H1 (cell line): ENCODE results near the gene NEO1. TPM values are rescaled to one million over a fixed set of nuclear protein-coding genes. Genes with fewer than 3 reads are reported as not detected.

Experiments
- CTCF ChIA-PET: fragments of 300-600 bp; sonication (Branson Sonifier 250); formaldehyde crosslinking; loops from one replicate; lab custom pipeline; 2021; ENCODE audit not compliant: partially characterized antibody; lab: Charles Lee
- POLR2A ChIA-PET: fragments of 300-600 bp; sonication (Branson Sonifier 250); formaldehyde crosslinking; loops from one replicate; lab custom pipeline; 2021; ENCODE audit warnings: inconsistent platforms; ENCODE audit not compliant: partially characterized antibody; lab: Charles Lee
- DNase-seq, 2 experiments: peaks; one replicate each; pipeline versions ENCODE4 v3.0.0 to v3.0.0-alpha.2; 2010 to 2022; ENCODE audit warnings: low spot score in 2 of 2, low read depth in 1 of 2, mixed read lengths in 1 of 2
- FAIRE-seq: peaks from 2 replicates; lab custom pipeline; 2011; peaks lifted over from hg19 to GRCh38; lab: Jason Lieb, UNC
- H2AFZ ChIP-seq: 2 replicates; pipeline ENCODE4 v1.8.1; 2012; ENCODE audit warnings: low read length, inconsistent platforms
- H2AK5ac ChIP-seq: 2 replicates; pipeline ENCODE4 v1.6.1; 2013; ENCODE audit warnings: low read depth, low read length
- H2BK120ac ChIP-seq: replicated peaks from 2 replicates; pipeline ENCODE3; 2013; ENCODE audit warnings: low read depth, low read length, inconsistent platforms
- H2BK12ac ChIP-seq: 2 replicates; pipeline ENCODE4 v1.6.1; 2013; ENCODE audit warnings: low read depth, low read length
- H2BK15ac ChIP-seq: 2 replicates; pipeline ENCODE4 v1.6.1; 2013; ENCODE audit warnings: low read length
- H2BK20ac ChIP-seq: 2 replicates; pipeline ENCODE4 v1.6.1; 2013; ENCODE audit warnings: low read length
- H2BK5ac ChIP-seq: 2 replicates; pipeline ENCODE4 v1.6.1; 2013; ENCODE audit warnings: low read depth, low read length
- H3K14ac ChIP-seq: 2 replicates; pipeline ENCODE4 v1.6.1; 2013; ENCODE audit warnings: inconsistent platforms; ENCODE audit not compliant: insufficient read length
- H3K18ac ChIP-seq: 2 replicates; pipeline ENCODE4 v1.6.1; 2013; ENCODE audit warnings: low read length; ENCODE audit errors: extremely low read depth
- H3K23ac ChIP-seq: 2 replicates; pipeline ENCODE4 v1.6.1; 2013; ENCODE audit warnings: inconsistent platforms; ENCODE audit not compliant: insufficient read length
- H3K23me2 ChIP-seq: 2 replicates; pipeline ENCODE4 v1.6.1; 2013; ENCODE audit warnings: low read depth, low read length
- H3K27ac ChIP-seq: 2 replicates; pipeline ENCODE4 v1.6.1; 2011; ENCODE audit warnings: low read depth, low read length, inconsistent platforms
- H3K27me3 ChIP-seq, 4 experiments: replicated peaks in 1 of 4; 1 replicate in 1 of 4; 2 replicates in 3 of 4; pipeline versions ENCODE4 v1.6.1 to v1.8.1; 2011 to 2013; ENCODE audit warnings: low read length in 3 of 4, mild to moderate bottlenecking in 3 of 4, inconsistent platforms in 2 of 4, mixed read lengths in 2 of 4, moderate library complexity in 1 of 4; ENCODE audit not compliant: control insufficient read depth in 3 of 4, insufficient read depth in 3 of 4; ENCODE audit errors: extremely low read depth in 1 of 4
- H3K36me3 ChIP-seq, 4 experiments: 2 replicates each; pipeline versions ENCODE4 v1.6.1 to v1.8.1; 2011 to 2013; ENCODE audit warnings: mild to moderate bottlenecking in 4 of 4, low read length in 3 of 4, moderate library complexity in 2 of 4, control low read depth in 1 of 4, inconsistent platforms in 1 of 4; ENCODE audit not compliant: insufficient read depth in 4 of 4, control insufficient read depth in 2 of 4
- H3K4ac ChIP-seq: replicated peaks from 2 replicates; pipeline ENCODE3; 2013; ENCODE audit warnings: low read length, low read depth, mixed read lengths, inconsistent platforms; ENCODE audit not compliant: insufficient read length
- H3K4me1 ChIP-seq, 4 experiments: replicated peaks in 1 of 4; 1 replicate in 1 of 4; 2 replicates in 3 of 4; pipeline versions ENCODE4 v1.6.1 to v1.8.1; 2011 to 2013; ENCODE audit warnings: low read length in 3 of 4, inconsistent platforms in 2 of 4, mixed read lengths in 1 of 4; ENCODE audit not compliant: insufficient read depth in 4 of 4, control insufficient read depth in 3 of 4
- H3K4me2 ChIP-seq, 2 experiments: 2 replicates each; pipeline versions ENCODE4 v1.6.1 to v1.8.1; 2011 to 2013; ENCODE audit warnings: low read depth in 2 of 2, low read length in 2 of 2, control low read depth in 1 of 2, inconsistent platforms in 1 of 2, mild to moderate bottlenecking in 1 of 2; ENCODE audit not compliant: insufficient read depth in 1 of 2
- H3K4me3 ChIP-seq, 4 experiments: fragments of 200-600, 300-600 bp in 1 of 4; sonication (generic), shearing (Covaris generic), sonication (Bioruptor Twin) in 1 of 4; 2 replicates each; pipeline versions ENCODE4 v1.5.1 to v1.8.1; 2011 to 2016; ENCODE audit warnings: low read length in 4 of 4, low read depth in 3 of 4, control low read depth in 2 of 4, inconsistent platforms in 2 of 4, mild to moderate bottlenecking in 2 of 4, mixed read lengths in 1 of 4, moderate library complexity in 1 of 4; ENCODE audit not compliant: insufficient read depth in 2 of 4; ENCODE audit errors: extremely low read depth in 1 of 4
- H3K56ac ChIP-seq: replicated peaks from 2 replicates; pipeline ENCODE3; 2013; ENCODE audit warnings: low read depth, mild to moderate bottlenecking, mixed read lengths, low read length, inconsistent platforms; ENCODE audit not compliant: insufficient read length
- H3K79me1 ChIP-seq: 2 replicates; pipeline ENCODE4 v1.6.1; 2013; ENCODE audit warnings: low read depth, low read length, control low read depth
- H3K79me2 ChIP-seq, 2 experiments: 2 replicates each; pipeline versions ENCODE4 v1.6.1 to v1.8.1; 2012 to 2013; ENCODE audit warnings: low read length in 2 of 2, mild to moderate bottlenecking in 2 of 2, inconsistent platforms in 1 of 2; ENCODE audit not compliant: insufficient read depth in 2 of 2, control insufficient read depth in 1 of 2
- H3K9ac ChIP-seq, 4 experiments: replicated peaks in 1 of 4; 1 replicate in 1 of 4; 2 replicates in 3 of 4; pipeline versions ENCODE4 v1.6.1 to v1.8.1; 2011 to 2013; ENCODE audit warnings: low read depth in 3 of 4, low read length in 3 of 4, control low read depth in 2 of 4, mild to moderate bottlenecking in 2 of 4, moderate library complexity in 2 of 4, inconsistent platforms in 1 of 4; ENCODE audit errors: extremely low read depth in 1 of 4
- H3K9me3 ChIP-seq, 2 experiments: 2 replicates each; pipeline versions ENCODE4 v1.6.1 to v1.8.1; 2012 to 2013; ENCODE audit warnings: mild to moderate bottlenecking in 2 of 2, moderate library complexity in 2 of 2, control low read depth in 1 of 2, inconsistent platforms in 1 of 2, low read depth in 1 of 2, low read length in 1 of 2, mixed read lengths in 1 of 2; ENCODE audit not compliant: insufficient read depth in 2 of 2
- H4K20me1 ChIP-seq, 2 experiments: replicated peaks in 1 of 2; 2 replicates each; pipeline versions ENCODE3 to v1.8.1; 2011 to 2013; ENCODE audit warnings: inconsistent platforms in 2 of 2, low read length in 2 of 2, mild to moderate bottlenecking in 1 of 2; ENCODE audit not compliant: insufficient read depth in 2 of 2, control insufficient read depth in 1 of 2
- H4K5ac ChIP-seq: 2 replicates; pipeline ENCODE4 v1.6.1; 2013; ENCODE audit warnings: low read length, low read depth, mixed read lengths, inconsistent platforms; ENCODE audit not compliant: insufficient read length
- H4K8ac ChIP-seq: 2 replicates; pipeline ENCODE4 v1.8.0; 2013; ENCODE audit warnings: mild to moderate bottlenecking, moderate library complexity, low read length, inconsistent platforms; ENCODE audit not compliant: insufficient read depth; ENCODE audit errors: extremely low read depth
- H4K91ac ChIP-seq: replicated peaks from 2 replicates; pipeline ENCODE3; 2013; ENCODE audit warnings: low read length, mixed read lengths, inconsistent platforms; ENCODE audit not compliant: insufficient read length
- ATF3 ChIP-seq: IDR thresholded peaks from 2 replicates; pipeline ENCODE4 v1.6.1; 2011; ENCODE audit warnings: low read depth, mild to moderate bottlenecking, low read length; ENCODE audit not compliant: insufficient read depth
- CTCF ChIP-seq, 3 experiments: IDR thresholded peaks; 1 replicate in 2 of 3; 2 replicates in 1 of 3; pipeline versions ENCODE4 v1.5.1 to v1.6.1; 2011; ENCODE audit warnings: low read length in 3 of 3, mild to moderate bottlenecking in 3 of 3, inconsistent platforms in 2 of 3, low read depth in 1 of 3, moderate library complexity in 1 of 3; ENCODE audit not compliant: insufficient read depth in 1 of 3; ENCODE audit errors: control extremely low read depth in 1 of 3
- PHF8 ChIP-seq: fragments of 200-600 bp; sonication (generic); conservative IDR thresholded peaks from 2 replicates; pipeline ENCODE4 v1.7.1; 2012; ENCODE audit warnings: low read depth, mild to moderate bottlenecking, inconsistent platforms, low read length, moderate library complexity
- RAD21 ChIP-seq, 2 experiments: IDR thresholded peaks in 1 of 2; conservative IDR thresholded peaks in 1 of 2; 2 replicates each; pipeline ENCODE4 v1.6.1; 2011; ENCODE audit warnings: low read depth in 2 of 2, low read length in 2 of 2, improper control_type of control experiment in 1 of 2, inconsistent platforms in 1 of 2, mild to moderate bottlenecking in 1 of 2, moderate library complexity in 1 of 2
- RFX5 ChIP-seq: IDR thresholded peaks from 2 replicates; pipeline ENCODE4 v1.6.1; 2011; ENCODE audit warnings: low read depth, low read length, improper control_type of control experiment, borderline replicate concordance
- USF2 ChIP-seq: IDR thresholded peaks from 2 replicates; pipeline ENCODE4 v1.6.1; 2011; ENCODE audit warnings: low read length, improper control_type of control experiment
- WGBS, 2 experiments: shearing (Covaris generic) in 1 of 2; methylation state at CpG; one replicate each; pipeline versions ENCODE4 v1.1.6 to v1.1.7; 2013 to 2015; ENCODE audit warnings: low lambda C conversion rate in 2 of 2, mixed read lengths in 2 of 2, inconsistent platforms in 1 of 2, low coverage in 1 of 2, missing lambda C conversion rate in 1 of 2; ENCODE audit not compliant: insufficient replicate concordance in 2 of 2, insufficient coverage in 1 of 2, insufficient read length in 1 of 2; ENCODE audit errors: extremely low coverage in 1 of 2, missing lambda C conversion rate in 1 of 2; 5-methylcytosine and 5-hydroxymethylcytosine counted together
- polyA plus RNA-seq, 7 experiments: library from polyadenylated mRNA; depleted of rRNA in 3 of 7; stranded (reverse) in 5 of 7; unstranded in 2 of 7; fragments of >200 nt in 5 of 7; fragments of 200-250 nt in 2 of 7; gene quantifications; 1 replicate in 5 of 7; 2 replicates in 1 of 7; 4 replicates in 1 of 7; pipeline versions ENCODE4 v1.2.1 to v1.2.3, GENCODE V29; 2011 to 2013; ENCODE audit warnings: missing spikeins in 2 of 7, mixed read lengths in 2 of 7
- total RNA-seq: library from RNA; stranded (reverse); fragmentation: NEBNext Ultra II Directional; extraction: Animal tissue kit (Norgen Biotek cat#: 25700); gene quantifications from 2 replicates; pipeline ENCODE4 v1.2.1, GENCODE V29; 2021

Gene NEO1
- total and polyA plus RNA-seq, 2 of the 8 experiments (the other 6 are each of a cell fraction or from before 2014, with no cell fraction given): 36.0 to 51.0 TPM

GRCh38 chr15:73156431-73157191 is 104.3 kb downstream of the NEO1 start:
- CTCF ChIA-PET: interaction anchor here (1.0 to 1.7 kb wide), 4 partner anchors 9 to 18 kb away, joined by 3 to 8 read pairs (median 3); no protein-coding TSS in a partner anchor

More at GRCh38 chr15:73156431-73157191, 104.3 kb downstream of the NEO1 start:
- Histone ChIP-seq H4K91ac (no peak overlapping the region), H3K23ac (no peak overlapping the region), H2AFZ (no peak overlapping the region), H3K79me1 (no peaks in the 10 kb centered on the region), H3K4ac (no peak overlapping the region), H3K4me3 (no peak overlapping the region), H3K27me3 (no peaks in the 10 kb centered on the region), H2BK12ac (no peak overlapping the region), H3K4me2 (no peak overlapping the region), H3K27ac (no peak overlapping the region), H3K56ac (no peak overlapping the region), H4K5ac (no peak overlapping the region), H3K14ac (no peak overlapping the region), H2BK5ac (no peak overlapping the region), H3K36me3 (no peaks in the 10 kb centered on the region; a peak in 2 of 8 replicates), H3K79me2 (0 out of 4 replicates have a peak, but pooled peaks cover 0 to 5% of the 10 kb centered on the region in 2 experiments), H2AK5ac (no peak overlapping the region), H2BK120ac (no peak overlapping the region), H2BK15ac (no peak overlapping the region), H2BK20ac (no peak overlapping the region), H3K4me1 (no peaks in the 10 kb centered on the region), H4K8ac (no peak overlapping the region), H3K9ac (no peak overlapping the region), H4K20me1 (no peaks in the 10 kb centered on the region), H3K18ac (no peak overlapping the region), H3K9me3 (no peaks in the 10 kb centered on the region), H3K23me2 (no peaks in the 10 kb centered on the region)
- POLR2A ChIA-PET: no interaction called here
- FAIRE-seq (no peak), DNase-seq (no peak)
- TF ChIP-seq RFX5 (no peak), ATF3 (no peak), RAD21 (IDR thresholded peaks at IDR 0.05 in 1 of 2, conservative IDR thresholded peaks at IDR 0.05 in 1 of 2; ENCODE audit: low read depth in 2 of 2, low read length in 2 of 2) (peak in 1 of 2 experiments; percentile 27; a peak in 1 of 4 replicates), USF2 (no peak), PHF8 (no peak), CTCF (IDR thresholded peaks at IDR 0.05; ENCODE audit: control extremely low read depth in 1 of 3, insufficient read depth in 1 of 3, low read depth in 1 of 3, low read length in 3 of 3) (peak; percentile 14 to 43 (median 29))
- 97% methylated on average over 3 of the region's 3 CpGs; no CpG with 5 or more reads in 1 of the 2 experiments for WGBS, 2 experiments
